Measurements from ENCODE around the gene HLF.

HLF gene

GRCh38 chr17:55312852-55313251 is 48.1 kb downstream of the HLF start:
- no CpG with 5 or more reads among the region's 3 CpGs for WGBS (ENCODE audit: extremely low coverage, insufficient coverage, insufficient read length)
- Histone ChIP-seq H3K9ac (ENCODE audit: low read length) (no peak overlapping the region), H3K27me3 (ENCODE audit: insufficient read depth, low read length) (no peaks in the 10 kb centered on the region), H3K27ac (ENCODE audit: low read depth, low read length) (no peak overlapping the region), H3K4me3 (ENCODE audit: low read depth, low read length) (no peak overlapping the region), H3K4me1 (ENCODE audit: control insufficient read depth in 1 of 2, insufficient read depth in 2 of 2, low read length in 2 of 2) (peaks cover 0 to 3% of the 10 kb centered on the region in 2 experiments), H3K79me2 (ENCODE audit: control insufficient read depth, insufficient read depth, low read length, poor library complexity) (no peaks in the 10 kb centered on the region), H3K18ac (ENCODE audit: low read length) (no peak overlapping the region), H3K79me1 (ENCODE audit: low read length) (no peaks in the 10 kb centered on the region), H3K23ac (ENCODE audit: low read length) (no peak overlapping the region), H4K91ac (ENCODE audit: low read depth, low read length) (no peak overlapping the region), H2BK120ac (ENCODE audit: insufficient read depth, low read length, poor library complexity) (no peak overlapping the region), H4K12ac (ENCODE audit: low read depth, low read length) (no peak overlapping the region), H2AFZ (ENCODE audit: insufficient read depth, low read length, poor library complexity) (no peak overlapping the region), H2BK5ac (ENCODE audit: low read depth, low read length, poor library complexity) (no peak overlapping the region), H3K36me3 (ENCODE audit: control insufficient read depth in 1 of 2, insufficient read depth in 2 of 2, low read length in 2 of 2) (no peaks in the 10 kb centered on the region), H2AK5ac (ENCODE audit: low read length) (no peak overlapping the region), H3K14ac (ENCODE audit: low read length) (no peak overlapping the region), H3K4ac (ENCODE audit: low read depth, low read length) (no peak overlapping the region), H4K8ac (ENCODE audit: low read depth, low read length) (no peak overlapping the region), H3K4me2 (ENCODE audit: low read length) (no peak overlapping the region), H2BK12ac (ENCODE audit: low read length) (no peak overlapping the region), H3K9me3 (ENCODE audit: insufficient read depth, low read depth, low read length) (no peaks in the 10 kb centered on the region)
- DNase-seq: no peak

DNA sequence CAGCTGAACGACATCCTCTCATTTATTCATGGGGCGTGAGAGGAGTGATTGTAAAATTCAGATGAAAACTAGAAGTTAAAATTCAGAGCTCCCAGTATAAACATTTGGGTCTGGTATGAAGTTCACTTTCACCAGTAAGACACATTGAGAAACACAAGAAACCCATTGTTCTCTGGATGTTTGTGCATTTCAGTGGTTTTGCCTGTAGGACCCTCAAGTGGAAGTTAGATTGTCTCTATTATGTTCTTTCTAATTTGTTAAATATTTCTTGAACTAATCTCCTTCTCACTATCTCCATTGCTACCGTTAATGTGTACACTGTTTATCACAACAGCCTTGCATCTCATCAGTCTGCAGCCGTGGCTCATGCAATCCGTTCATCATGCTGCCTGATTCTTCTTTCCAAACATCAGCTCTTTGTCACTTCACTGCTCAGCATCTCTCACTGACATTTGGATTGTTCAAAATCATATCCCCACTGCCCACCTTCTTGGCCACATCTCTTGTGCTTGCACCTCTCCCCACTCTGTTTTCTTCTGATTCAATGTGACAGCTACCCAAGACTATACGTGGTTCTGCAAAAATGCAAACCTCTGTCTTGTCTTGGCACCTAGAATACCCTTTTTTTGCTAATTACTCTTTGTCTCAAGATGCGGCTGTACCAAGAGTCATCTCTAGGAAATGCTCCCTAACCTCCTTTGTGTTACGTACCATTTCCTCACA is 49.5 kb downstream of the HLF start:
- DNase-seq: no peak
- Histone ChIP-seq H3K14ac (ENCODE audit: low read length) (no peak overlapping the region), H2AK5ac (ENCODE audit: low read length) (no peak overlapping the region), H4K8ac (ENCODE audit: low read depth, low read length) (no peak overlapping the region), H3K4me2 (ENCODE audit: low read length) (no peak overlapping the region), H2BK120ac (ENCODE audit: insufficient read depth, low read length, poor library complexity) (no peak overlapping the region), H2BK5ac (ENCODE audit: low read depth, low read length, poor library complexity) (no peak overlapping the region), H3K4me3 (ENCODE audit: low read depth, low read length) (no peak overlapping the region), H3K9me3 (ENCODE audit: insufficient read depth, low read depth, low read length) (no peaks in the 10 kb centered on the region), H4K12ac (ENCODE audit: low read depth, low read length) (no peak overlapping the region), H3K4ac (ENCODE audit: low read depth, low read length) (no peak overlapping the region), H4K91ac (ENCODE audit: low read depth, low read length) (no peak overlapping the region), H3K4me1 (ENCODE audit: control insufficient read depth in 1 of 2, insufficient read depth in 2 of 2, low read length in 2 of 2) (peaks cover 0 to 3% of the 10 kb centered on the region in 2 experiments), H3K9ac (ENCODE audit: low read length) (no peak overlapping the region), H3K27ac (ENCODE audit: low read depth, low read length) (no peak overlapping the region), H3K18ac (ENCODE audit: low read length) (no peak overlapping the region), H3K79me2 (ENCODE audit: control insufficient read depth, insufficient read depth, low read length, poor library complexity) (no peaks in the 10 kb centered on the region), H3K36me3 (ENCODE audit: control insufficient read depth in 1 of 2, insufficient read depth in 2 of 2, low read length in 2 of 2) (no peaks in the 10 kb centered on the region), H3K79me1 (ENCODE audit: low read length) (no peaks in the 10 kb centered on the region), H2BK12ac (ENCODE audit: low read length) (no peak overlapping the region), H2AFZ (ENCODE audit: insufficient read depth, low read length, poor library complexity) (no peak overlapping the region), H3K23ac (ENCODE audit: low read length) (no peak overlapping the region), H3K27me3 (ENCODE audit: insufficient read depth, low read length) (no peaks in the 10 kb centered on the region)
- no CpG with 5 or more reads among the region's 8 CpGs for WGBS (ENCODE audit: extremely low coverage, insufficient coverage, insufficient read length)

- H3K4ac ChIP-seq (ENCODE audit: low read depth, low read length): no peak overlapping the region
- H3K4me3 ChIP-seq (ENCODE audit: low read depth, low read length): no peak overlapping the region
- H3K9me3 ChIP-seq (ENCODE audit: insufficient read depth, low read depth, low read length): no peaks in the 10 kb centered on the region
- no peak overlapping the region for H3K4me2 ChIP-seq (ENCODE audit: low read length)
- H3K79me1 ChIP-seq (ENCODE audit: low read length): no peaks in the 10 kb centered on the region
- no peak overlapping the region for H2BK120ac ChIP-seq (ENCODE audit: insufficient read depth, low read length, poor library complexity)
- H3K14ac ChIP-seq (ENCODE audit: low read length): no peak overlapping the region
- no peak overlapping the region for H3K9ac ChIP-seq (ENCODE audit: low read length)
- peak overlapping the region; percentile 26 for H4K91ac ChIP-seq (ENCODE audit: low read depth, low read length)
- H2BK5ac ChIP-seq (ENCODE audit: low read depth, low read length, poor library complexity): no peak overlapping the region
- H3K18ac ChIP-seq (ENCODE audit: low read length): no peak overlapping the region
- H3K4me1 ChIP-seq (ENCODE audit: control insufficient read depth in 1 of 2, insufficient read depth in 2 of 2, low read length in 2 of 2): peaks cover 0 to 3% of the 10 kb centered on the region in 2 experiments
- DNase-seq: peak in 1 of 2 donors; percentile 2
- no peak overlapping the region for H2AK5ac ChIP-seq (ENCODE audit: low read length)
- WGBS (ENCODE audit: extremely low coverage, insufficient coverage, insufficient read length): no CpG with 5 or more reads among the region's 8 CpGs
- no peak overlapping the region for H3K27ac ChIP-seq (ENCODE audit: low read depth, low read length)
- H3K79me2 ChIP-seq (ENCODE audit: control insufficient read depth, insufficient read depth, low read length, poor library complexity): no peaks in the 10 kb centered on the region
- no peak overlapping the region for H2AFZ ChIP-seq (ENCODE audit: insufficient read depth, low read length, poor library complexity)
- H4K8ac ChIP-seq (ENCODE audit: low read depth, low read length): no peak overlapping the region
- H2BK12ac ChIP-seq (ENCODE audit: low read length): peak overlapping the region; percentile 27
- H4K12ac ChIP-seq (ENCODE audit: low read depth, low read length): no peak overlapping the region
- H3K23ac ChIP-seq (ENCODE audit: low read length): no peak overlapping the region
- H3K36me3 ChIP-seq (ENCODE audit: control insufficient read depth in 1 of 2, insufficient read depth in 2 of 2, low read length in 2 of 2): no peaks in the 10 kb centered on the region
- no peaks in the 10 kb centered on the region for H3K27me3 ChIP-seq (ENCODE audit: insufficient read depth, low read length)
Measured at GRCh38 chr17:55314784-55315491, 50.2 kb downstream of the HLF start.

DNA sequence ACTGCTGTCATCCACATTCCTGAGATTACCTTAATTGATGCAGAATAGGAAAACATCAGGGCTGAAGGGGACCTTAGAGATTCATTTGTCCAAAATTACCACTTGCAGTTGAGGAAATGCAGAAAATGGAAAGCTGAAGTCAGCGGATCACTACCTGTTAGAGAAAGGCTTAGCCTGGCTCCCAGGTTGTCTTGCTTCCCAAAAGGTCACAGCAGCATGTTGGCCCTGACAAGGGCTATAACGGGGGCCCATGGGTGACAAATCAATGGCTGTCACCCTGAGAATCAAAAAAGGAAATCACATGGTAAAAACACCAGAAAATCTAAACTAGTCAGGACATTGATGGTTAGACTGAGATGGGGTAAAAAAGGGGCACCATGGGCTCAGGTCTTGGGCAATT is 51.7 kb downstream of the HLF start:
- Histone ChIP-seq H3K18ac (ENCODE audit: low read length) (no peak overlapping the region), H2AFZ (ENCODE audit: insufficient read depth, low read length, poor library complexity) (no peak overlapping the region), H3K27me3 (ENCODE audit: insufficient read depth, low read length) (no peaks in the 10 kb centered on the region), H3K4me2 (ENCODE audit: low read length) (no peak overlapping the region), H3K9ac (ENCODE audit: low read length) (no peak overlapping the region), H3K79me1 (ENCODE audit: low read length) (no peaks in the 10 kb centered on the region), H3K4me3 (ENCODE audit: low read depth, low read length) (no peak overlapping the region), H4K8ac (ENCODE audit: low read depth, low read length) (no peak overlapping the region), H2BK5ac (ENCODE audit: low read depth, low read length, poor library complexity) (no peak overlapping the region), H2BK120ac (ENCODE audit: insufficient read depth, low read length, poor library complexity) (no peak overlapping the region), H3K27ac (ENCODE audit: low read depth, low read length) (no peak overlapping the region), H3K14ac (ENCODE audit: low read length) (no peak overlapping the region), H3K9me3 (ENCODE audit: insufficient read depth, low read depth, low read length) (no peaks in the 10 kb centered on the region), H2BK12ac (ENCODE audit: low read length) (no peak overlapping the region), H3K23ac (ENCODE audit: low read length) (no peak overlapping the region), H3K4me1 (ENCODE audit: control insufficient read depth in 1 of 2, insufficient read depth in 2 of 2, low read length in 2 of 2) (peaks cover 0 to 3% of the 10 kb centered on the region in 2 experiments), H3K79me2 (ENCODE audit: control insufficient read depth, insufficient read depth, low read length, poor library complexity) (no peaks in the 10 kb centered on the region), H2AK5ac (ENCODE audit: low read length) (no peak overlapping the region), H4K91ac (ENCODE audit: low read depth, low read length) (no peak overlapping the region), H3K36me3 (ENCODE audit: control insufficient read depth in 1 of 2, insufficient read depth in 2 of 2, low read length in 2 of 2) (no peaks in the 10 kb centered on the region), H4K12ac (ENCODE audit: low read depth, low read length) (no peak overlapping the region), H3K4ac (ENCODE audit: low read depth, low read length) (no peak overlapping the region)
- peak in 1 of 2 donors; percentile 90 for DNase-seq
- WGBS (ENCODE audit: extremely low coverage, insufficient coverage, insufficient read length): no CpG with 5 or more reads among the region's 2 CpGs

Measured in trophoblast cell (in vitro differentiated cells and primary cell).